ENCODE results near the gene RBFOX2. TPM values are rescaled to one million over a fixed set of nuclear protein-coding genes. Genes with fewer than 3 reads are reported as not detected.
"Not testable (repeated sequence)": the region's sequence is repeated elsewhere in the genome, so short reads cannot be mapped to it uniquely, and the experiment has no call there.

Gene RBFOX2
- total RNA-seq, 2 experiments from 2014 or later = 54.3 to 78.7 TPM

GRCh38 chr22:36075724-36076123 is 47.1 kb upstream of the RBFOX2 start:
- H3K4me1 ChIP-seq (ENCODE audit: insufficient read depth, low read length, poor library complexity, severe bottlenecking) = no peaks in the 10 kb centered on the region
- no peak overlapping the region for H3K4me2 ChIP-seq (ENCODE audit: low read length)
- H3K79me2 ChIP-seq (ENCODE audit: insufficient read depth, low read depth, low read length) = no peaks in the 10 kb centered on the region
- no peak overlapping the region for H3K27ac ChIP-seq (ENCODE audit: low read depth, low read length, poor library complexity, severe bottlenecking)
- no peaks in the 10 kb centered on the region for H3K9me2 ChIP-seq (ENCODE audit: insufficient read depth, low read length)
- H3K4me3 ChIP-seq (ENCODE audit: low read depth, low read length, poor library complexity, severe bottlenecking) = no peak overlapping the region
- no peak for DNase-seq (ENCODE audit: low spot score)
- ChIA-PET POLR2A (interaction anchor here (0.7 kb wide), 1 partner anchor 23 kb away, joined by 4 read pairs; no protein-coding TSS in a partner anchor), CTCF (ENCODE audit: unreplicated experiment) (no interaction called here)
- no peak overlapping the region for H2AFZ ChIP-seq (ENCODE audit: low read length)
- no peaks in the 10 kb centered on the region for H4K20me1 ChIP-seq (ENCODE audit: insufficient read depth, low read length)
- intact Hi-C loops (cut with micrococcal nuclease; ENCODE audit: unreplicated experiment) = no loop called here
- H3K9me3 ChIP-seq (ENCODE audit: low read length) = no peaks in the 10 kb centered on the region
- no peaks in the 10 kb centered on the region for H3K36me3 ChIP-seq (ENCODE audit: insufficient read depth, low read length)
- no TSS peak for BruUV-seq (replicated peaks)
- TF ChIP-seq EZH2phosphoT487 (IDR thresholded peaks at IDR 0.05; ENCODE audit: borderline replicate concordance, low read depth, low read length) = no peak
- TF ChIP-seq CTCF (conservative IDR thresholded peaks at IDR 0.05; ENCODE audit: low read length) = no peak

- no peak overlapping the region for H3K27ac ChIP-seq (ENCODE audit: low read depth, low read length, poor library complexity, severe bottlenecking)
- no peak for DNase-seq (ENCODE audit: low spot score)
- no peaks in the 10 kb centered on the region for H3K9me2 ChIP-seq (ENCODE audit: insufficient read depth, low read length)
- TF ChIP-seq EZH2phosphoT487 (IDR thresholded peaks at IDR 0.05; ENCODE audit: borderline replicate concordance, low read depth, low read length) (no peak), CTCF (conservative IDR thresholded peaks at IDR 0.05; ENCODE audit: low read length) (no peak)
- H3K9me3 ChIP-seq (ENCODE audit: low read length) = no peaks in the 10 kb centered on the region
- H3K36me3 ChIP-seq (ENCODE audit: insufficient read depth, low read length) = no peaks in the 10 kb centered on the region
- ChIA-PET CTCF (ENCODE audit: unreplicated experiment) (no interaction called here), POLR2A (interaction anchor here (0.7 kb wide), 1 partner anchor 24 kb away, joined by 4 read pairs; no protein-coding TSS in a partner anchor)
- H3K79me2 ChIP-seq (ENCODE audit: insufficient read depth, low read depth, low read length) = no peaks in the 10 kb centered on the region
- H3K4me2 ChIP-seq (ENCODE audit: low read length) = no peak overlapping the region
- H2AFZ ChIP-seq (ENCODE audit: low read length) = no peak overlapping the region
- no peaks in the 10 kb centered on the region for H3K4me1 ChIP-seq (ENCODE audit: insufficient read depth, low read length, poor library complexity, severe bottlenecking)
- H4K20me1 ChIP-seq (ENCODE audit: insufficient read depth, low read length) = no peaks in the 10 kb centered on the region
- BruUV-seq (replicated peaks) = no TSS peak
- H3K4me3 ChIP-seq (ENCODE audit: low read depth, low read length, poor library complexity, severe bottlenecking) = no peak overlapping the region
- intact Hi-C loops (cut with micrococcal nuclease; ENCODE audit: unreplicated experiment) = no loop called here
These were observed 46.6 kb upstream of the RBFOX2 start for GRCh38 chr22:36075230-36075629.

GRCh38 chr22:36073476-36073875 is 44.9 kb upstream of the RBFOX2 start:
- Histone ChIP-seq H4K20me1 (ENCODE audit: insufficient read depth, low read length) (no peaks in the 10 kb centered on the region), H2AFZ (ENCODE audit: low read length) (no peak overlapping the region), H3K9me2 (ENCODE audit: insufficient read depth, low read length) (no peaks in the 10 kb centered on the region), H3K27ac (ENCODE audit: low read depth, low read length, poor library complexity, severe bottlenecking) (no peak overlapping the region), H3K4me2 (ENCODE audit: low read length) (no peak overlapping the region), H3K9me3 (ENCODE audit: low read length) (no peaks in the 10 kb centered on the region), H3K4me1 (ENCODE audit: insufficient read depth, low read length, poor library complexity, severe bottlenecking) (no peaks in the 10 kb centered on the region), H3K36me3 (ENCODE audit: insufficient read depth, low read length) (no peaks in the 10 kb centered on the region), H3K4me3 (ENCODE audit: low read depth, low read length, poor library complexity, severe bottlenecking) (no peak overlapping the region), H3K79me2 (ENCODE audit: insufficient read depth, low read depth, low read length) (no peaks in the 10 kb centered on the region)
- intact Hi-C loops (cut with micrococcal nuclease; ENCODE audit: unreplicated experiment) = no loop called here
- ChIA-PET POLR2A (no interaction called here), CTCF (ENCODE audit: unreplicated experiment) (no interaction called here)
- TF ChIP-seq EZH2phosphoT487 (IDR thresholded peaks at IDR 0.05; ENCODE audit: borderline replicate concordance, low read depth, low read length) (no peak), CTCF (conservative IDR thresholded peaks at IDR 0.05; ENCODE audit: low read length) (no peak)
- DNase-seq (ENCODE audit: low spot score) = no peak
- no TSS peak for BruUV-seq (replicated peaks)

GRCh38 chr22:36070645-36071044 is 42.0 kb upstream of the RBFOX2 start:
- H2AFZ ChIP-seq (ENCODE audit: low read length); intact Hi-C loops (cut with micrococcal nuclease; ENCODE audit: unreplicated experiment); H3K27ac ChIP-seq (ENCODE audit: low read depth, low read length, poor library complexity, severe bottlenecking); H3K36me3 ChIP-seq (ENCODE audit: insufficient read depth, low read length); BruUV-seq (replicated peaks); H3K4me1 ChIP-seq (ENCODE audit: insufficient read depth, low read length, poor library complexity, severe bottlenecking); H3K79me2 ChIP-seq (ENCODE audit: insufficient read depth, low read depth, low read length); H4K20me1 ChIP-seq (ENCODE audit: insufficient read depth, low read length); H3K9me2 ChIP-seq (ENCODE audit: insufficient read depth, low read length); H3K9me3 ChIP-seq (ENCODE audit: low read length); DNase-seq (ENCODE audit: low spot score); H3K4me3 ChIP-seq (ENCODE audit: low read depth, low read length, poor library complexity, severe bottlenecking); H3K4me2 ChIP-seq (ENCODE audit: low read length); CTCF ChIA-PET (ENCODE audit: unreplicated experiment): not testable (repeated sequence)
- POLR2A ChIA-PET = interaction anchor here (1.1 kb wide), 1 partner anchor 10 kb away, joined by 4 read pairs; no protein-coding TSS in a partner anchor

All from OCI-LY7 (cell line).